Natural killer cell (primary cell): ENCODE measurements around the gene MRPL52. TPM values are rescaled to one million over a fixed set of nuclear protein-coding genes. Genes with fewer than 3 reads are reported as not detected.
"Not testable (repeated sequence)": the region's sequence is repeated elsewhere in the genome, so short reads cannot be mapped to it uniquely, and the experiment has no call there.

Experiments used
- ATAC-seq, 3 donors: fragments of 150-1000 bp in 2 of 3; fragments of 200-7000 bp in 1 of 3; cut with Tn5 transposase; 1 replicate in 1 of 3; 2 replicates in 2 of 3; pipeline ENCODE4 v1.10.0; 2021; ENCODE audit warnings: mild to moderate bottlenecking in 2 of 3, moderate library complexity in 2 of 3
- DNase-seq, 2 donors: peaks; one replicate each; pipeline versions ENCODE4 v3.0.0 to v3.0.0-alpha.2; 2013 to 2021; ENCODE audit warnings: mixed read lengths in 1 of 2
- H3K27ac ChIP-seq: one replicate; pipeline ENCODE4 v1.5.1; 2013; ENCODE audit warnings: mild to moderate bottlenecking, low read length
- H3K27me3 ChIP-seq: one replicate; pipeline ENCODE4 v1.6.1; 2013; ENCODE audit warnings: low read length; ENCODE audit not compliant: control insufficient read depth, insufficient read depth
- H3K36me3 ChIP-seq: one replicate; pipeline ENCODE4 v1.6.1; 2013; ENCODE audit warnings: low read length; ENCODE audit not compliant: control insufficient read depth, insufficient read depth
- H3K4me1 ChIP-seq: one replicate; pipeline ENCODE4 v1.6.1; 2013; ENCODE audit warnings: low read length; ENCODE audit not compliant: control insufficient read depth, insufficient read depth
- H3K4me3 ChIP-seq: one replicate; pipeline ENCODE4 v1.5.1; 2013; ENCODE audit warnings: low read length
- H3K9me3 ChIP-seq: one replicate; pipeline ENCODE4 v1.6.1; 2013; ENCODE audit warnings: low read length; ENCODE audit not compliant: control insufficient read depth, insufficient read depth
- H3K27ac Mint-ChIP-seq, 2 donors: one replicate each; pipeline ENCODE4 v1.8.0; 2022; ENCODE audit warnings: mild to moderate bottlenecking in 2 of 2, mixed read lengths in 2 of 2, moderate library complexity in 1 of 2
- H3K27me3 Mint-ChIP-seq, 2 donors: one replicate each; pipeline ENCODE4 v1.8.0; 2022; ENCODE audit warnings: low read depth in 2 of 2, mixed read lengths in 2 of 2
- H3K36me3 Mint-ChIP-seq: one replicate; pipeline ENCODE4 v1.8.0; 2022; ENCODE audit warnings: mixed read lengths
- H3K4me1 Mint-ChIP-seq, 2 donors: one replicate each; pipeline ENCODE4 v1.8.0; 2022; ENCODE audit warnings: mixed read lengths in 2 of 2
- H3K4me3 Mint-ChIP-seq: one replicate; pipeline ENCODE4 v1.8.0; 2022; ENCODE audit warnings: mild to moderate bottlenecking, moderate library complexity, mixed read lengths
- H3K9me3 Mint-ChIP-seq, 2 donors: one replicate each; pipeline ENCODE4 v1.8.0; 2022; ENCODE audit warnings: mixed read lengths in 2 of 2
- WGBS: methylation state at CpG from one replicate; pipeline ENCODE4 v1.1.7; 2013; ENCODE audit warnings: missing lambda C conversion rate; ENCODE audit not compliant: insufficient coverage; 5-methylcytosine and 5-hydroxymethylcytosine counted together
- intact Hi-C: fragments of 100-400 bp; cut with micrococcal nuclease; formaldehyde crosslinking; loops from one replicate; pipeline ENCODE4 v1.14.2; 2022
- total RNA-seq, 4 donors: library from RNA; stranded (reverse); fragments of 120-200 nt in 1 of 4; gene quantifications; one replicate each; pipeline versions ENCODE4 v1.2.3 to v1.2.4, GENCODE V29; 2013 to 2022
- TF ChIP-seq, protein P1 (sequence below): fragments of 200-600 bp; IDR thresholded peaks from one replicate; pipeline ENCODE4 v1.8.0; 2022; ENCODE audit warnings: antibody characterized with exemption

Gene MRPL52
- total RNA-seq, 3 donors from 2014 or later (not counting 1 experiment from before 2014, with no cell fraction given), result 40.5 to 42.0 (median 41.6) TPM

DNA sequence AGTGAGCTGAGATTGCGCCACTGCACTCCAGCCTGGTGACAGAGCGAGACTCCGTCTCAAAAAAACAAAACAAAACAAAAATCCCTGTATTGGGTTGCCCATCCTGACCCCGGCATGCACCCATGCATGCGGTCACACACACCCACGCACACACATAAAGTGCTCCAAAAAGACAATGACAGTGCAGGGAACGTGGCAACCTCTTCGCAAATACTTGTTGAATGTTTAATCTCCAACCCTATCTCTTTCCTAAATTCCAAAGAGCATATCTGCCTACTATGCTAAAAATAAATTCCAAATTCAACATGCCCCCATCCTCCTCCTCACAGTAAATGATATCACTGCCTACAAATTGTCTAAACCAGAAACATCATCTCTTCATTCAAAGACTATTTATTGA, 28.0 kb upstream of the MRPL52 start:
- peaks cover 40 to 42% of the 10 kb centered on the region in 2 donors for H3K27me3 Mint-ChIP-seq
- no peak overlapping the region for H3K27ac ChIP-seq
- H3K4me1 ChIP-seq, result no peaks in the 10 kb centered on the region
- WGBS, result 87% methylated on average over 8 of the region's 8 CpGs
- H3K27ac Mint-ChIP-seq, result no peak overlapping the region
- H3K27me3 ChIP-seq, result no peaks in the 10 kb centered on the region
- intact Hi-C loops, result no loop called here
- TF ChIP-seq, protein P1, sequence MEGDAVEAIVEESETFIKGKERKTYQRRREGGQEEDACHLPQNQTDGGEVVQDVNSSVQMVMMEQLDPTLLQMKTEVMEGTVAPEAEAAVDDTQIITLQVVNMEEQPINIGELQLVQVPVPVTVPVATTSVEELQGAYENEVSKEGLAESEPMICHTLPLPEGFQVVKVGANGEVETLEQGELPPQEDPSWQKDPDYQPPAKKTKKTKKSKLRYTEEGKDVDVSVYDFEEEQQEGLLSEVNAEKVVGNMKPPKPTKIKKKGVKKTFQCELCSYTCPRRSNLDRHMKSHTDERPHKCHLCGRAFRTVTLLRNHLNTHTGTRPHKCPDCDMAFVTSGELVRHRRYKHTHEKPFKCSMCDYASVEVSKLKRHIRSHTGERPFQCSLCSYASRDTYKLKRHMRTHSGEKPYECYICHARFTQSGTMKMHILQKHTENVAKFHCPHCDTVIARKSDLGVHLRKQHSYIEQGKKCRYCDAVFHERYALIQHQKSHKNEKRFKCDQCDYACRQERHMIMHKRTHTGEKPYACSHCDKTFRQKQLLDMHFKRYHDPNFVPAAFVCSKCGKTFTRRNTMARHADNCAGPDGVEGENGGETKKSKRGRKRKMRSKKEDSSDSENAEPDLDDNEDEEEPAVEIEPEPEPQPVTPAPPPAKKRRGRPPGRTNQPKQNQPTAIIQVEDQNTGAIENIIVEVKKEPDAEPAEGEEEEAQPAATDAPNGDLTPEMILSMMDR, result no peak
- H3K4me1 Mint-ChIP-seq, result no peaks in the 10 kb centered on the region
- no peaks in the 10 kb centered on the region for H3K9me3 Mint-ChIP-seq
- no peaks in the 10 kb centered on the region for H3K9me3 ChIP-seq
- H3K36me3 ChIP-seq, result no peaks in the 10 kb centered on the region
- no peak for DNase-seq
- no peak for ATAC-seq
- H3K4me3 ChIP-seq, result no peak overlapping the region
- no peak overlapping the region for H3K4me3 Mint-ChIP-seq
- no peaks in the 10 kb centered on the region for H3K36me3 Mint-ChIP-seq

DNA sequence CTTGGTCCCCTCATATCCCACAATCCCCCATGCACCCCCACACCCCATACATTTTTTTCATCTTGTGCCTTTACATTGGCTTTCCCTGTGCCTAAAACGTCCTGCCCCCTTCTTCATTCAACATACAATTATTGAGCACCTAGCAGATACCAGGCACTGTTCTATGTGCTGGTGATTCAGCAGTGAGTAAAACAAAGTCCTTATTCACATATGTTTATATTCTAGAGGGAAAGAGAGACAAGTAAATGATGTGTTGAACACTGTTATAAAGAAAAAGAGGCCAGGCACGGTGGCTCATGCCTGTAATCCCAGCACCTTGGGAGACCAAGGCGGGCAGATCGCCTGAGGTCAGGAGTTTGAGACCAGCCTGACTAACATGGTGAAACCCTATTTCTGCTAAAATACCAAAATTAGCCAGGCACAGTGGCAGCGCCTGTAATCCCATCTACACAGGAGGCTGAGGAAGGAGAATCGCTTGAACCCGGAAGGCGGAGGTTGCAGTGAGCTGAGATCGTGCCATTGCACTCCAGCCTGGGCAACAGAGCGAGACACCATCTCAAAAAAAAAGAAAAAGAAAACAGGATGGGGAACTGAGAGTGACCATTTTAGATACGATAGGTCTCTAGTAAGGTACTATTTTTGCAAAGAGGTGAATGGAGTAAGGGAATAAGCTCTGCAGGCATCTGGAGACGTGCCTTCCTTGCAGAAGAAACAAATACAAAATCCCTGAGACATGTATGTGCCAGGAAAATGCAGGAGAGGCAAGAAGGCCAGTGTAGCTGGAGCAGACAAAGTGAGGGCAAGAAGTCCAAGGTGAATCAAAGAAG, 26.6 kb upstream of the MRPL52 start:
- WGBS, result 74% methylated on average over 12 of the region's 12 CpGs
- Histone ChIP-seq H3K27me3 (no peaks in the 10 kb centered on the region), H3K36me3 (no peaks in the 10 kb centered on the region), H3K4me3 (no peak overlapping the region), H3K4me1 (no peaks in the 10 kb centered on the region), H3K27ac (no peak overlapping the region), H3K9me3 (no peaks in the 10 kb centered on the region)
- Mint-ChIP-seq H3K4me1 (no peaks in the 10 kb centered on the region), H3K27me3 (peaks cover 40 to 48% of the 10 kb centered on the region in 2 donors), H3K36me3 (no peaks in the 10 kb centered on the region), H3K27ac (no peak overlapping the region), H3K9me3 (no peaks in the 10 kb centered on the region), H3K4me3 (no peak overlapping the region)
- ATAC-seq (no peak), DNase-seq (no peak)
- TF ChIP-seq, protein P1, result no peak
- intact Hi-C loops, result no loop called here

DNA sequence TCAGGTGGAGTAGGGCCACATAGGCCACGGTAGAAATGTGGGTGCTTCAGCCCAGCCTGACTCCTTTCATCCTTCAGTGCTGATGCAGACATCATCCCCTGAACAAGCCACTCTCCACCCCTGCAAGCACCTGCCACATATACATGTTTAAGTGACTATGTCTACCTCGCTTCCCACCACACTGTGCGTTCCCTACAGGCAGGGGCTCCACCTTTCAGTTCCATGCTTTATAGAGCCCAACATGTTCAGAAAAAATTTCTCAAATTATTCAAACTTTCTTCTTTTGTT, 26.1 kb upstream of the MRPL52 start:
- TF ChIP-seq, protein P1, result no peak
- DNase-seq (no peak), ATAC-seq (no peak)
- intact Hi-C loops, result no loop called here
- Histone ChIP-seq H3K27ac (peak overlapping the region; percentile 15), H3K4me1 (no peaks in the 10 kb centered on the region), H3K27me3 (no peaks in the 10 kb centered on the region), H3K36me3 (no peaks in the 10 kb centered on the region), H3K4me3 (no peak overlapping the region), H3K9me3 (no peaks in the 10 kb centered on the region)
- no peak overlapping the region for H3K4me3 Mint-ChIP-seq
- no peak overlapping the region for H3K27ac Mint-ChIP-seq
- H3K4me1 Mint-ChIP-seq, result no peaks in the 10 kb centered on the region
- no peaks in the 10 kb centered on the region for H3K9me3 Mint-ChIP-seq
- 74% methylated on average over 3 of the region's 3 CpGs for WGBS
- H3K36me3 Mint-ChIP-seq, result no peaks in the 10 kb centered on the region
- peaks cover 38 to 46% of the 10 kb centered on the region in 2 donors for H3K27me3 Mint-ChIP-seq

DNA sequence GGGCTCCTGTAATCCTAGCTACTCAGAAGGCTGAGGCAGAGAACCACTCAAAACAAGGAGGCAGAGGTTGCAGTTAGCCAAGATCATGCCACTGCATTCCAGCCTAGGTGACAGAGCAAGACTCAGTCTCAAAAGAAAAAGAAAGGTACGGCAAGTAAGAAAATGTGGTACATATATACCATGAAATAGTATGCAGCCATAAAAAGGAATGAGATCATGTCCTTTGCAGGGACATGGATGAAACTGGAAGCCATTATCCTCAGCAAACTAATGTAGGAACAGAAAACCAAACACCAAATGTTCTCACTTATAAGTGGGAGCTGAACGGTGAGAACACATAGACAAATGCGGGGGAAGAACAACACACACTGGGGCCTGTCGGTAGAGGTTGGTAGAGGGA, 24.5 kb upstream of the MRPL52 start:
- WGBS, result 98% methylated on average over 4 of the region's 4 CpGs
- H3K4me3 ChIP-seq, H3K9me3 Mint-ChIP-seq, H3K4me1 Mint-ChIP-seq, H3K27me3 ChIP-seq, H3K36me3 Mint-ChIP-seq, H3K9me3 ChIP-seq, H3K36me3 ChIP-seq, H3K27ac Mint-ChIP-seq, H3K27ac ChIP-seq, intact Hi-C loops, ATAC-seq, H3K4me1 ChIP-seq, DNase-seq, H3K4me3 Mint-ChIP-seq: not testable (repeated sequence)
- H3K27me3 Mint-ChIP-seq, result peaks cover 28 to 36% of the 10 kb centered on the region in 2 donors
